Measurements from ENCODE around the gene OR5AC2.

The OR5AC2 gene

DNA sequence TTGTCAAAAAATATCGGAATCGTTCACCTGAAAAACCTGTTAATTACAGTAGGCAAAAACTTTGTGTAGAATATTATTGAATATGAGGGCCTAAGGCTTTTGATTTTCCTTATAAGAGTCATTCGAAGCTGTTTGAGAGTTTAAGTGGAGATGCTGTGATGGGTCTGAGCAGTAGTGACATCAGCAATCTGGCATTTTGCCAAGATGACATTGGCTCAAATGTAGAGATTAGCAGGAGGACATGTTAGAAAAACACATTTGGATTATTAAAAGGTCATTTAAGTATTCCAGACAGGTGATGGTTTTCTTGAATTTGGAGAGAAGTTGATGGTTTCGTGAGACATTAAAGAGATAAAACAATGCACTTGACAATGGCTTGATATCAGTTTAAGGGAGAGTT is 12.9 kb downstream of the OR5AC2 start:
- Mint-ChIP-seq H3K27me3 (peaks cover 2% of the 10 kb centered on the region), H3K36me3 (no peaks in the 10 kb centered on the region), H3K4me3 (no peak overlapping the region), H3K9me3 (peaks cover 2% of the 10 kb centered on the region), H3K4me1 (no peaks in the 10 kb centered on the region), H3K27ac (no peak overlapping the region)
- no peak for ATAC-seq (ENCODE audit: low read depth)
- no peak for DNase-seq (ENCODE audit: low spot score in 2 of 2)

DNA sequence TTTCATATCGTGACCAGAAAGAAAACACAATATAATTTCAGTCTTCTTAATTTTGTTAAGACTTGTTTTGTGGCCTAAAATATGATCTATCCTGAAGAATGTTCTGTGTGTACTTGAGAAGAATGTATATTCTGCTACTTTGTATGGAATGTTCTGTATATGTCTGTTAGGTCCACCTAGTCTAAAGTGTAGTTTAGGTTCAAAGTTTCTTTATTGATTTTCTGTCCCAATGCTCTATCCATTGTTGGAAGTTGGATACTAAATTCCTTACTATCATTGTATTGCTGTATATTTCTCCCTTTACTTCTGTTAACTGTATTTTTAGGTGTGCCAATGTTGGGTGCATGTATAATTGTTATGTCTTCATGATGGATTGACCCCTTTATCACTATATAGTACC is 21.2 kb downstream of the OR5AC2 start:
- no peaks in the 10 kb centered on the region for H3K4me1 Mint-ChIP-seq
- no peak overlapping the region for H3K27ac Mint-ChIP-seq
- no peaks in the 10 kb centered on the region for H3K27me3 Mint-ChIP-seq
- ATAC-seq (ENCODE audit: low read depth) (no peak), DNase-seq (ENCODE audit: low spot score in 2 of 2) (no peak)
- peaks cover 3% of the 10 kb centered on the region for H3K9me3 Mint-ChIP-seq
- H3K36me3 Mint-ChIP-seq = no peaks in the 10 kb centered on the region
- no peak overlapping the region for H3K4me3 Mint-ChIP-seq

DNA sequence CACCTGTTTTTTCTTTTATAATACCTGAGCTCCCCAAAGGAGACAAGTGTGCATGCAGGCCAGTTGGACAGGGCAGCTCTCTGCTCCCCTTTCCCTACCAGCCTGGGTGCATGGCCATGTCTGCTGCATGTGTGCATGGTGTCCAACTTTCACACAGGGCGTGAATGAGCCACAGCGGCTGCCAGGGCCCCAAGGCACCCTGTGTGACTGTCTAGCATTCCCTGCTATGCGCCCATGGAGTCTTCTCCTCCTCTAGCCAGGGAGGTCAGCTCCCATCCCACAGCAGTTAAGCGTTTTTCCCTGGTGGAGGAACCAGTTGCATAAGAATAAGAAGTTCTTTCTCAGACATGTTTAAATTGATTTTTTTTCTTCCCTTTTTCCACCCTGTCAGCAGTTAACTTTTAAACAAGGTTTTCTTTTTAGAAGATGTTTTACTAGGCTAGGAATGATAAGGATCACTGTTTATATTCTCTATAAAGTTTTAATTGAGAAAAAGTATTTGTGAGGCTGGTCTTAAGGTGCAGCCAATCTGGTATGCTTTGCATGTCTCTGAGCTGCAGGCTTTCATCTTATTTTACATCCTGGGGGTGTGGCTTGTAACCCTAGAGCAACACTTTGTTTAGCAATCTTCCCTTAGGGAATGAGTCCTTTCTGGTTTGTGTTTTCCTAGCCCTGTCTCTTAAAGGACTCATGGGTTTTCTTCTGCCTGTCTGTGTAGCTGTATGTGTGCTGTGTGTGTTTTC is 23.0 kb downstream of the OR5AC2 start:
- no peaks in the 10 kb centered on the region for H3K4me1 Mint-ChIP-seq
- no peaks in the 10 kb centered on the region for H3K27me3 Mint-ChIP-seq
- peaks cover 4% of the 10 kb centered on the region for H3K9me3 Mint-ChIP-seq
- ATAC-seq (ENCODE audit: low read depth) = no peak
- no peak overlapping the region for H3K4me3 Mint-ChIP-seq
- no peak overlapping the region for H3K27ac Mint-ChIP-seq
- DNase-seq (ENCODE audit: low spot score in 2 of 2) = no peak
- no peaks in the 10 kb centered on the region for H3K36me3 Mint-ChIP-seq

DNA sequence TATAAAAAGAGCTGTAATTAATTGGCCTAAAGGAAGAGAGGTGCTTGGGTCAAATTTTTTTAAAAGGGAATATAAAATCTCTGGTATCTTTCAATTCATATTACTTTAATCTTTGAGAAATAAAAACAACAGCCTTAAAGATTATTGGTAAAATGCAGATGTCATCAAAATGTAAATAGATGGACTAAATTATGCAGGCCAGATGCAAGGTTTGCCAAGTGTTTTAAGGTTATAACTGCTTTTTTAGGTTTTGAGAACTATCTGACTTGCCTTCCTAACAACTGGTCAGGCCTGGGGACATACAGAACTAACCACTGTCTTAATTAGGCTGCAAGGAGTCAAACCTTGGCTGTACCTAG is 23.6 kb downstream of the OR5AC2 start:
- H3K27me3 Mint-ChIP-seq = no peaks in the 10 kb centered on the region
- H3K27ac Mint-ChIP-seq = no peak overlapping the region
- no peak overlapping the region for H3K4me3 Mint-ChIP-seq
- DNase-seq (ENCODE audit: low spot score in 2 of 2) = no peak
- H3K36me3 Mint-ChIP-seq = no peaks in the 10 kb centered on the region
- ATAC-seq (ENCODE audit: low read depth) = no peak
- H3K9me3 Mint-ChIP-seq = peaks cover 4% of the 10 kb centered on the region
- no peaks in the 10 kb centered on the region for H3K4me1 Mint-ChIP-seq

DNA sequence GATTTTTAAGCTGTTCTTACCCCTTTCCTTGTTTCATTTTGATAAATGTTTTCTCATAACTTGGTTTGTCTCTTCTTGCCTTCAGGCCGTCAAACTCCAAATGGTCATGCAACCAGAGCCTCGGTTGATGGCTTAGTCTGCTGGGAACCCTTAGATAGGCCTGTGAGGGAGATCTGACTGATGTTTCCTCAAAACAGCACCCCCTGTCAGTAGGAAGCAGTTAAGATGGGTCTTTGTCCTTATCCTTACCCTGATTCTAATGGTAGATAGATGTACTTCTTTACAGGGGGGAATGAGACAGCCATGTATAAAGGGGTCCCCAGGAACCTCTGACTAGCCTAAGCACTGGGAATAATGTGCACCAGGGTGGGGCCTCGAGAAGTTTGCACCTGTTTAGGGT is 27.3 kb downstream of the OR5AC2 start:
- no peak overlapping the region for H3K27ac Mint-ChIP-seq
- no peaks in the 10 kb centered on the region for H3K36me3 Mint-ChIP-seq
- peaks cover 2% of the 10 kb centered on the region for H3K27me3 Mint-ChIP-seq
- no peak for ATAC-seq (ENCODE audit: low read depth)
- no peak overlapping the region for H3K4me3 Mint-ChIP-seq
- no peak for DNase-seq (ENCODE audit: low spot score in 2 of 2)
- peaks cover 11% of the 10 kb centered on the region for H3K9me3 Mint-ChIP-seq
- no peaks in the 10 kb centered on the region for H3K4me1 Mint-ChIP-seq

DNA sequence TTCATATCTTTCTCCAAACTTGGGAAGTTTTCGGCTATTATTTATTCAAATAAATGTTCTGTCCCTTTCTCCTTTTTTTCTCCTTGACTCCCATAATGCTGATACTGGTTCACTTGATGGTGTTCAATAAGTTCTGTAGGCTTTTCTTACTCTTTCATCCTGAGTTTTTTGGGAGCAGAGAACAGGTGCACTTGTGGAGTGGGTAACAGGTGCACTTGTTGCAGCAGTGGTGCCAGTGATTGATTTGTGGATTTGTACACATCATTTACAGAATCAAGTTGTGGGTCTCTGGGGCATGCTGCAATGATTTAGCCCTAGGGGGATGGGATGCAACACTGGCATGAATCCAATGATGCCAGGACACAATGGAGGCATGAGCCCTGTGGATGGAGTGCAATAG is 28.7 kb downstream of the OR5AC2 start:
- ATAC-seq (ENCODE audit: low read depth) (no peak), DNase-seq (ENCODE audit: low spot score in 2 of 2) (no peak)
- Mint-ChIP-seq H3K36me3 (no peaks in the 10 kb centered on the region), H3K9me3 (peaks cover 9% of the 10 kb centered on the region), H3K27ac (no peak overlapping the region), H3K27me3 (peaks cover 2% of the 10 kb centered on the region), H3K4me3 (no peak overlapping the region), H3K4me1 (no peaks in the 10 kb centered on the region)

DNA sequence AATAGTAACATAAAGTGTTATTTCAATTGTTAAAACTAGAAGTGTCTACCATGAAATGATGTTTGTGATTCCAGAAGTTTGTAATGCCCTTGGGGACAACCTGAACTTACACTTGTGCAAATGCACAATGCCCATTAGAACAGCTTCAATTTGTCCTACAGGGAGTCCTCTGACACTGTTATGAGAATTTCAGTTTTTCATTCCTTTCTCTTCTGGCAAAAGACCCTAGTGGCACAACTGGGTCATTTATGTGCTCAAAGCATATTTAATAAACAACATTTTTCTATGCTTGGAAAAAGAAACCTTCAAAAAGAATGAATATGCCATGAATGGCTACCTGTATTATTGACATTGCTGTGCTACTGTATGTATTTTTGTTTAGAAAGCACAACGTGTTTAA is 43.4 kb downstream of the OR5AC2 start, which contains the start of gene OR5H1:
TSS of gene OR5H1 (plus strand) at position 301 of the 400 bp plus-strand sequence. CDS start 1,977 bp downstream, outside the sequence.
- Mint-ChIP-seq H3K27ac (no peak within 1 kb of the TSS), H3K27me3 (no peaks in the 10 kb centered on the region), H3K4me1 (peaks cover 3% of the 10 kb centered on the region), H3K9me3 (peaks cover 2% of the 10 kb centered on the region), H3K4me3 (no peak within 1 kb of the TSS), H3K36me3 (no peaks in the 10 kb centered on the region)
- no peak for ATAC-seq (ENCODE audit: low read depth)
- no peak for DNase-seq (ENCODE audit: low spot score in 2 of 2)

DNA sequence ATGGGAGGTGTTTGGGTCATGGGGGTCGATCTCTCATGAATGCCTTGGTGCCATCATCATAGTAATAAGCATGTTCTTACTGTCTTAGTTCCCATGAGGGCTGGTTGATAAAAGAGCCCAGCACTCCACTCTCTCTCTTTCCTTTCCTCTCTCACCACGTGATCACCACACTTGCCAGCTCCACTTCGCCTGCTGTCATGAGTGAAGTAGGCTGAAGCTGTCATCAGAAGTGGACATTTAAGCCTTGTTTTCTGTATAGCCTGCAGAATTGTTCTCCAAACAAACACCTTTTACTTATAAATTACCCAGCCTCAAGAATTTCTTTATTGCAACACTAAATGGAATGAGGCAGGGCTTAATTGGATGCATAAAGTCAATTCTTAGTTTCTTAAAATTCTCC is 49.7 kb downstream of the OR5AC2 start:
- Mint-ChIP-seq H3K9me3 (no peaks in the 10 kb centered on the region), H3K4me1 (no peaks in the 10 kb centered on the region), H3K36me3 (no peaks in the 10 kb centered on the region), H3K27me3 (no peaks in the 10 kb centered on the region), H3K27ac (no peak overlapping the region), H3K4me3 (no peak overlapping the region)
- DNase-seq (ENCODE audit: low spot score in 2 of 2) (no peak), ATAC-seq (ENCODE audit: low read depth) (no peak)
